Glomerular endothelial cell (primary cell): ENCODE measurements around the gene SEC16B. TPM values are rescaled to one million over a fixed set of nuclear protein-coding genes. Genes with fewer than 3 reads are reported as not detected.

Source experiments
- DNase-seq: peaks from one replicate; pipeline ENCODE4 v3.0.0-alpha.2; 2011; ENCODE audit warnings: low read depth, low spot score; ENCODE audit errors: extremely low read depth
- total RNA-seq: library from RNA; depleted of rRNA; stranded (reverse); fragments of >200 nt; gene quantifications from 2 replicates; pipeline ENCODE4 v1.2.3, GENCODE V29; 2015

Gene SEC16B
- total RNA-seq, 1 donor from 2014 or later: 1.6 TPM

GRCh38 chr1:177944016-177944949 lies 25.6 kb downstream of the SEC16B start:
- no peak for DNase-seq

- no peak for DNase-seq
These were observed 27.9 kb downstream of the SEC16B start for GRCh38 chr1:177941976-177942375.

GRCh38 chr1:177940682-177941081 lies 29.2 kb downstream of the SEC16B start:
- DNase-seq: no peak

GRCh38 chr1:177937931-177938330 lies 31.9 kb downstream of the SEC16B start:
- DNase-seq: no peak

- no peak for DNase-seq
These were observed 32.6 kb downstream of the SEC16B start for GRCh38 chr1:177937174-177937770.

GRCh38 chr1:177935638-177936415 lies 34.0 kb downstream of the SEC16B start:
- no peak for DNase-seq

GRCh38 chr1:177934927-177935326 lies 34.9 kb downstream of the SEC16B start:
- DNase-seq: no peak

GRCh38 chr1:177934461-177934860 lies 35.4 kb downstream of the SEC16B start:
- no peak for DNase-seq

- no peak for DNase-seq
These were observed 36.0 kb downstream of the SEC16B start for GRCh38 chr1:177933881-177934280.

GRCh38 chr1:177932123-177932522 lies 37.7 kb downstream of the SEC16B start:
- no peak for DNase-seq

GRCh38 chr1:177928952-177929351 lies 40.9 kb downstream of the SEC16B start:
- DNase-seq: no peak

GRCh38 chr1:177928194-177928593 lies 41.7 kb downstream of the SEC16B start:
- no peak for DNase-seq

GRCh38 chr1:177927021-177927596 lies 42.7 kb downstream of the SEC16B start:
- DNase-seq: no peak

- no peak for DNase-seq
These were observed 43.7 kb downstream of the SEC16B start for GRCh38 chr1:177926201-177926600.

- DNase-seq: no peak
These were observed 44.9 kb downstream of the SEC16B start for GRCh38 chr1:177925006-177925405.

- DNase-seq: no peak
These were observed 46.4 kb downstream of the SEC16B start for GRCh38 chr1:177923441-177923840.

- DNase-seq: no peak
These were observed 47.6 kb downstream of the SEC16B start for GRCh38 chr1:177922209-177922608.

GRCh38 chr1:177921590-177921989 lies 48.3 kb downstream of the SEC16B start:
- no peak for DNase-seq

GRCh38 chr1:177920091-177920490 lies 49.8 kb downstream of the SEC16B start:
- no peak for DNase-seq

GRCh38 chr1:177915641-177916040 lies 54.2 kb downstream of the SEC16B start:
- DNase-seq: no peak

- no peak for DNase-seq
These were observed 55.3 kb downstream of the SEC16B start for GRCh38 chr1:177914603-177915002.
